ENCODE measurements around the gene CNTNAP2.
A peak's percentile ranks its signal among the peaks of the same experiment; 100 is the strongest.

Gene CNTNAP2

DNA sequence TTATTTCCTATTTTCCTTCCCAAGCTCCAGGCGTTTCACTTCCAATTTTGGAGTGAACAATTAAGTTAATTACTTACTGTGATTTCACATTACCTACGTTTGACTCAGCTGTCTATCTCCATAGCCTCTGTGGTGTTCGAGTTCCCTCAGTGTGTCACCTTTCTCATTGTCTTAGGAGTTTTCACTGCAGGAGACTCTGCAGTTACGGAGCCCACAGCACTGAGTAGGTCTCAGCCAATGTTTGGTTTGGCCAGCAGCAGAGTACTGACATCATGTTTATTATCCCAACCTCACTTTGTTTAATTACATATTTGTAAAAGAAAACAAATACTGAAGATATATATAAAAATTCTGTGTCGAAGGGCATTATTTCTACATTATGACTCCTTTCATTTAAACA is 1123.9 kb downstream of the CNTNAP2 start:
- TF ChIP-seq SUZ12 (IDR thresholded peaks at IDR 0.05; ENCODE audit: extremely low read depth, insufficient read depth, insufficient read length), result no peak
- TF ChIP-seq ZNF274 (IDR thresholded peaks at IDR 0.05; ENCODE audit: low read depth, low read length), result no peak
- TF ChIP-seq YY1 (IDR thresholded peaks at IDR 0.05; ENCODE audit: insufficient read depth, insufficient read length), result no peak
- Histone ChIP-seq H3K4me1 (ENCODE audit: insufficient read depth, insufficient read length) (no peaks in the 10 kb centered on the region), H3K9ac (ENCODE audit: insufficient read length, low read depth) (no peak overlapping the region), H3K9me3 (ENCODE audit: insufficient read depth, low read length) (no peaks in the 10 kb centered on the region), H3K36me3 (ENCODE audit: insufficient read depth, insufficient read length, low read length) (no peaks in the 10 kb centered on the region), H3K27me3 (ENCODE audit: insufficient read depth, insufficient read length) (no peaks in the 10 kb centered on the region), H3K4me3 (ENCODE audit: insufficient read length, low read depth) (no peak overlapping the region)
- DNase-seq (ENCODE audit: low read depth, low spot score), result no peak

DNA sequence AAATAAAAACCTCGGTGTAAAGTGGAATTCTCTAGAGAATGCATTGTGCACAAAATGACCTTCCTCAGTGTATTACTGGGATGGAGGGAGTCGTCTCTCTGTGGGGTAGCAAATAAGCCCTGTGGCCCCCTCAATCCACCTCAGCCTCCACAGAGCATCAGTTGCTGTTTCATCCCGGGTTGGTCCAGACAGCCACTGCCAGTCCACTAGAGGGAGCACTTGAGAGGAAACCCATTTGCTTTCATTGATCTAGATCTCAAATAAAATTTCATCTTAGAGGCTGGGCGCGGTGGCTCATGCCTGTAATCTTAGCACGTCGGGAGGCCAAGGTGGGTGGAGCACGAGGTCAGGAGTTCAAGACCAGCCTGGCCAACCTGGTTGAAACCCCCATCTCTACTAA is 1128.7 kb downstream of the CNTNAP2 start:
- peak; percentile 52 for DNase-seq (ENCODE audit: low read depth, low spot score)
- no peak for TF ChIP-seq ZNF274 (IDR thresholded peaks at IDR 0.05; ENCODE audit: low read depth, low read length)
- TF ChIP-seq SUZ12 (IDR thresholded peaks at IDR 0.05; ENCODE audit: extremely low read depth, insufficient read depth, insufficient read length), result no peak
- TF ChIP-seq YY1 (IDR thresholded peaks at IDR 0.05; ENCODE audit: insufficient read depth, insufficient read length), result no peak

DNA sequence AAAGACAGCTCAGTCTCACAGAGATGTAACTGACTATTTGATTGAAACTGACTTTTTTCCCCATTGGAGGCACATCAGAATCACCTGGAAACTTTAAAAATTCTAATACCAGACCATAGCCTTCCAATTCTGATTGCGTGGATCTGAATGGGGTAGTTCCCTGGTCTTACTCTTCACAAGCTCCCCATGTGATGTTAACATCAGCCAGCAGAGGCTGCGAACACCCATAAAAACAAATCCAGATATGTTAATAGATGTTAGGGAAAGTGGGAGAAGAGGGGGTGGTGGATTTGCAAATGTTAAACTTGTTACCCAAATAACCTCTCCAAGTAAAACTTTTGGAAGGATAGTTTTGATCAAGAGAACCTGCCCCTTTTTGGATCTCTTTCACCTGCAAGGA is 1133.4 kb downstream of the CNTNAP2 start:
- Histone ChIP-seq H3K9ac (ENCODE audit: insufficient read length, low read depth) (no peak overlapping the region), H3K36me3 (ENCODE audit: insufficient read depth, insufficient read length, low read length) (no peaks in the 10 kb centered on the region), H3K4me1 (ENCODE audit: insufficient read depth, insufficient read length) (no peaks in the 10 kb centered on the region), H3K27me3 (ENCODE audit: insufficient read depth, insufficient read length) (no peaks in the 10 kb centered on the region), H3K9me3 (ENCODE audit: insufficient read depth, low read length) (no peaks in the 10 kb centered on the region), H3K4me3 (ENCODE audit: insufficient read length, low read depth) (no peak overlapping the region)
- DNase-seq (ENCODE audit: low read depth, low spot score), result no peak
- no peak for TF ChIP-seq ZNF274 (IDR thresholded peaks at IDR 0.05; ENCODE audit: low read depth, low read length)
- TF ChIP-seq YY1 (IDR thresholded peaks at IDR 0.05; ENCODE audit: insufficient read depth, insufficient read length), result no peak
- no peak for TF ChIP-seq SUZ12 (IDR thresholded peaks at IDR 0.05; ENCODE audit: extremely low read depth, insufficient read depth, insufficient read length)

More for the DNA sequence above, 1128.7 kb downstream of the CNTNAP2 start:
- Histone ChIP-seq H3K27me3 (ENCODE audit: insufficient read depth, insufficient read length) (no peaks in the 10 kb centered on the region), H3K4me3 (ENCODE audit: insufficient read length, low read depth) (no peak overlapping the region), H3K4me1 (ENCODE audit: insufficient read depth, insufficient read length) (no peaks in the 10 kb centered on the region), H3K9me3 (ENCODE audit: insufficient read depth, low read length) (no peaks in the 10 kb centered on the region), H3K9ac (ENCODE audit: insufficient read length, low read depth) (no peak overlapping the region), H3K36me3 (ENCODE audit: insufficient read depth, insufficient read length, low read length) (no peaks in the 10 kb centered on the region)

DNA sequence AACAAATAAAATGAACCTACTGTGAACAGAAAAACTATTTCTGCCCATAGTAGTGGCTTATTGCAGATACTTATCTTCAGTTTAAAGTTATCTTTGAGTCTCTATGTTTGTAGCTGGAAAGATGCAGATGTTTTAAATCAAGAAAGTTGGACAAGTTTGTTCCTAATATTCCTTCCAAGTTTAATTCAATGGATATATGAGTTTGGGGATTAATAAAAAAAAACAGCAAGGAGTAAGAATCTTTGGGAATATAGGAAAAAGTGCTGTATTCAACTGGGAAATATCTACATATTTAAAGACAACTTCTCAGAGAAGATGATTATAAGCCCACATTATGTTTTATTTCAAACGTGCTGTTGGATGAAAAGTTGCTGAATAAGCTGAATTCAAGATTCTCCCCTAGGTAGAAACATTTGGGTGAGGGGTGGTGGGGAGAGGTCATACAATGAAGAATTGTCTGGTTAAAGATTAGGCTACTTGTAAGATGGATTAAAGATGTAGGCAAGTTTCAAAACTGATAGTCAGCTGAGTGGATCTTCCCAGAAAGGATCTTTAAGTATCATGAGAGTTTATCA is 1135.2 kb downstream of the CNTNAP2 start:
- no peaks in the 10 kb centered on the region for H3K9me3 ChIP-seq (ENCODE audit: insufficient read depth, low read length)
- TF ChIP-seq SUZ12 (IDR thresholded peaks at IDR 0.05; ENCODE audit: extremely low read depth, insufficient read depth, insufficient read length), result no peak
- TF ChIP-seq YY1 (IDR thresholded peaks at IDR 0.05; ENCODE audit: insufficient read depth, insufficient read length), result no peak
- TF ChIP-seq ZNF274 (IDR thresholded peaks at IDR 0.05; ENCODE audit: low read depth, low read length), result no peak
- H3K27me3 ChIP-seq (ENCODE audit: insufficient read depth, insufficient read length), result no peaks in the 10 kb centered on the region
- no peak for DNase-seq (ENCODE audit: low read depth, low spot score)
- H3K4me1 ChIP-seq (ENCODE audit: insufficient read depth, insufficient read length), result no peaks in the 10 kb centered on the region
- no peak overlapping the region for H3K9ac ChIP-seq (ENCODE audit: insufficient read length, low read depth)
- no peak overlapping the region for H3K4me3 ChIP-seq (ENCODE audit: insufficient read length, low read depth)
- H3K36me3 ChIP-seq (ENCODE audit: insufficient read depth, insufficient read length, low read length), result no peaks in the 10 kb centered on the region

DNA sequence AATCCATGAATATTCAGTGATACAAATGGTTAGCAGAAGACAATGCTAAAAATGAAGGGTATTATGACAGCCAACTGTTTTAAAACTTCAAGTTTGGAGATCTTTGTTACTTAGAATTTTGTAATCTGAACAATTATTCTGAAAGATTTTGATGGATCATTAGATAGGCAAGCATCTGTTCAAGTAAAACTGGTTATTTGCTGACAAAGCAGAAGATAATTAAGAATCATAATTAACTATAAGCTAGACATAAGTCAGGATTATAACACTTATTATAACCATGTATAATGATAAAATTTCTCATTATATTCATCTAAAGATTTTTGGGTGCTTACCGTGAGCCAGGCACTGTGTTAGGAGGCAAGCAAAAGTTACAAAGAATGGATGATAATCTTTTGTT is 1145.1 kb downstream of the CNTNAP2 start:
- Histone ChIP-seq H3K4me3 (ENCODE audit: insufficient read length, low read depth) (no peak overlapping the region), H3K4me1 (ENCODE audit: insufficient read depth, insufficient read length) (no peaks in the 10 kb centered on the region), H3K9ac (ENCODE audit: insufficient read length, low read depth) (no peak overlapping the region), H3K9me3 (ENCODE audit: insufficient read depth, low read length) (no peaks in the 10 kb centered on the region), H3K27me3 (ENCODE audit: insufficient read depth, insufficient read length) (no peaks in the 10 kb centered on the region), H3K36me3 (ENCODE audit: insufficient read depth, insufficient read length, low read length) (no peaks in the 10 kb centered on the region)
- no peak for DNase-seq (ENCODE audit: low read depth, low spot score)
- TF ChIP-seq SUZ12 (IDR thresholded peaks at IDR 0.05; ENCODE audit: extremely low read depth, insufficient read depth, insufficient read length) (no peak), ZNF274 (IDR thresholded peaks at IDR 0.05; ENCODE audit: low read depth, low read length) (no peak), YY1 (IDR thresholded peaks at IDR 0.05; ENCODE audit: insufficient read depth, insufficient read length) (no peak)

DNA sequence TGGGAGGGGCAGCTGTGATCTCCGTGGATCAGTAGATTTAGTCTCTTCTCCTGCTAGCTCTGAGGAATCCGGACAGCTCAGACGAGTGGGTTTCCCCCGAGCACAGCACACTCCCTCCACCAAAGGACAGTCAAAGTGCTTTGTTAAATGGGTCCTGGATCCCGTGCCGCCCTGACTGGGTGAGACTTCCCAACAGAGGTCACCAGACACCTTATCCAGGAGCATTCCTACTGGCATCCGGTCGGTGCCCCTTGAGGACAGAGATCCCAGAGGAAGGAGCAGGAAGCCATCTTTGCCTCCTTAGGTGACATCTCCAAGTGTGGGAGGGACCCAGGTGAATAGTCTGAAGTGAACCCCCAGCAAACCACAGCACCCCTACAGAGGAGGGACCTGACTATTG is 1148.9 kb downstream of the CNTNAP2 start:
- TF ChIP-seq SUZ12 (IDR thresholded peaks at IDR 0.05; ENCODE audit: extremely low read depth, insufficient read depth, insufficient read length) (no peak), YY1 (IDR thresholded peaks at IDR 0.05; ENCODE audit: insufficient read depth, insufficient read length) (no peak), ZNF274 (IDR thresholded peaks at IDR 0.05; ENCODE audit: low read depth, low read length) (no peak)
- no peak overlapping the region for H3K4me3 ChIP-seq (ENCODE audit: insufficient read length, low read depth)
- no peaks in the 10 kb centered on the region for H3K4me1 ChIP-seq (ENCODE audit: insufficient read depth, insufficient read length)
- no peaks in the 10 kb centered on the region for H3K9me3 ChIP-seq (ENCODE audit: insufficient read depth, low read length)
- H3K27me3 ChIP-seq (ENCODE audit: insufficient read depth, insufficient read length), result no peaks in the 10 kb centered on the region
- H3K9ac ChIP-seq (ENCODE audit: insufficient read length, low read depth), result no peak overlapping the region
- DNase-seq (ENCODE audit: low read depth, low spot score), result no peak
- H3K36me3 ChIP-seq (ENCODE audit: insufficient read depth, insufficient read length, low read length), result no peaks in the 10 kb centered on the region

DNA sequence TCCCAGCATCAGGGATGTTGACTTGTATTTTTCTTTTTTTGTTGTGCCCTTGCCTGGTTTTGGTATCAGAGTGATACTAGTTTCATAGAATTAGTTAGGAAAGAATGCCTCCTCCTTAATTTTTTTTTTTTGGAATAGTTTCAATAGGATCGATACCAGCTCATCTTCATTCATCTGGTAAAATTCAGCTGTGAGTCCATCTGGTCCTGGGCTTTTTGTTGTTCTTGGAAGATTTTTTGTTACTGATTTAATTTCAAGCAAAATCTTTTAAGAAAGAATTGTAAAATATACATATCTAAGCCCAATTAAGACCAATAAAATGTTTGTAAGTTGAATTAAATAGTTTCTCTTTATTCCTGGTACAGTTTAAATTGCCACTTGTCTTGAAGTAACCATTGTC is 1159.5 kb downstream of the CNTNAP2 start:
- no peak overlapping the region for H3K9ac ChIP-seq (ENCODE audit: insufficient read length, low read depth)
- no peaks in the 10 kb centered on the region for H3K9me3 ChIP-seq (ENCODE audit: insufficient read depth, low read length)
- no peaks in the 10 kb centered on the region for H3K36me3 ChIP-seq (ENCODE audit: insufficient read depth, insufficient read length, low read length)
- H3K4me3 ChIP-seq (ENCODE audit: insufficient read length, low read depth), result no peak overlapping the region
- TF ChIP-seq ZNF274 (IDR thresholded peaks at IDR 0.05; ENCODE audit: low read depth, low read length) (no peak), YY1 (IDR thresholded peaks at IDR 0.05; ENCODE audit: insufficient read depth, insufficient read length) (no peak), SUZ12 (IDR thresholded peaks at IDR 0.05; ENCODE audit: extremely low read depth, insufficient read depth, insufficient read length) (no peak)
- H3K27me3 ChIP-seq (ENCODE audit: insufficient read depth, insufficient read length), result no peaks in the 10 kb centered on the region
- H3K4me1 ChIP-seq (ENCODE audit: insufficient read depth, insufficient read length), result no peaks in the 10 kb centered on the region
- DNase-seq (ENCODE audit: low read depth, low spot score), result no peak
